SK-N-SH treated with all-trans-retinoic acid at 6 μM for 48 hours (cell line): ENCODE measurements around the gene PRX.

ENCODE experiments used
- ATAC-seq: fragments of 200-7000 bp; cut with Tn5 transposase; 3 replicates; pipeline ENCODE4 v1.9.1; 2020; ENCODE audit warnings: mild to moderate bottlenecking, moderate library complexity
- ARNTL ChIP-seq: fragments of 450-650 bp; formaldehyde crosslinking; IDR thresholded peaks from 2 replicates; pipeline ENCODE4 v1.5.0; 2020; ENCODE audit warnings: low read depth, mild to moderate bottlenecking, moderate library complexity, borderline replicate concordance
- BACH2 ChIP-seq: fragments of 250-450 bp; sonication (Bioruptor Pico); IDR thresholded peaks from 2 replicates; pipeline ENCODE4 v1.9.0; 2021; ENCODE audit warnings: mild to moderate bottlenecking, borderline replicate concordance
- CSDC2 ChIP-seq: fragments of 250-450 bp; sonication (Bioruptor Pico); IDR thresholded peaks from 2 replicates; pipeline ENCODE4 v1.5.0; 2020; ENCODE audit warnings: mild to moderate bottlenecking, moderate library complexity
- GLIS3 ChIP-seq: fragments of 250-450 bp; sonication (Bioruptor Pico); IDR thresholded peaks from 2 replicates; pipeline ENCODE4 v1.5.0; 2020; ENCODE audit warnings: mild to moderate bottlenecking, moderate library complexity
- ISL1 ChIP-seq: fragments of 250-450 bp; sonication (Bioruptor Pico); IDR thresholded peaks from 2 replicates; pipeline ENCODE4 v2.1.2; 2022; ENCODE audit warnings: mild to moderate bottlenecking, moderate library complexity
- OSR1 ChIP-seq: fragments of 250-450 bp; sonication (Bioruptor Pico); IDR thresholded peaks from 2 replicates; pipeline ENCODE4 v1.8.0; 2022; ENCODE audit warnings: moderate library complexity, mild to moderate bottlenecking, inconsistent platforms
- PPARA ChIP-seq: fragments of 250-450 bp; sonication (Bioruptor Pico); IDR thresholded peaks from 2 replicates; pipeline ENCODE4 v1.5.0; 2020; ENCODE audit warnings: mild to moderate bottlenecking, borderline replicate concordance
- RARB ChIP-seq: fragments of 250-450 bp; sonication (Bioruptor Pico); IDR thresholded peaks from 2 replicates; pipeline ENCODE4 v1.8.0; 2021; ENCODE audit warnings: mild to moderate bottlenecking, moderate library complexity
- SNAI2 ChIP-seq: fragments of 250-450 bp; sonication (Bioruptor Pico); IDR thresholded peaks from 2 replicates; pipeline ENCODE4 v1.5.0; 2020; ENCODE audit warnings: mild to moderate bottlenecking, moderate library complexity
- TCF4 ChIP-seq: fragments of 250-450 bp; sonication (Bioruptor Pico); IDR thresholded peaks from 2 replicates; pipeline ENCODE4 v1.8.0; 2021; ENCODE audit warnings: mild to moderate bottlenecking, moderate library complexity, borderline replicate concordance
- ZC3H10 ChIP-seq: fragments of 250-450 bp; sonication (Bioruptor Pico); IDR thresholded peaks from 2 replicates; pipeline ENCODE4 v1.5.1; 2021; ENCODE audit warnings: mild to moderate bottlenecking, moderate library complexity
- ZFP3 ChIP-seq: fragments of 250-450 bp; sonication (Bioruptor Pico); IDR thresholded peaks from 2 replicates; pipeline ENCODE4 v1.5.0; 2020; ENCODE audit warnings: mild to moderate bottlenecking, moderate library complexity
- ZFP30 ChIP-seq: fragments of 450-650 bp; formaldehyde crosslinking; IDR thresholded peaks from 2 replicates; pipeline ENCODE4 v1.5.0; 2022; ENCODE audit warnings: mild to moderate bottlenecking, moderate library complexity
- ZNF565 ChIP-seq: fragments of 450-650 bp; formaldehyde crosslinking; conservative IDR thresholded peaks from 2 replicates; pipeline ENCODE4 v1.5.0; 2020; ENCODE audit warnings: low read depth, mild to moderate bottlenecking, moderate library complexity
- ZNF70 ChIP-seq: fragments of 450-650 bp; formaldehyde crosslinking; IDR thresholded peaks from 2 replicates; pipeline ENCODE4 v1.5.0; 2020; ENCODE audit warnings: mild to moderate bottlenecking, moderate library complexity
- TF ChIP-seq, protein P1 (sequence below): fragments of 250-450 bp; sonication (Bioruptor Pico); IDR thresholded peaks from 2 replicates; pipeline ENCODE4 v1.5.1; 2021; ENCODE audit warnings: mild to moderate bottlenecking, moderate library complexity
- TF ChIP-seq, protein P2 (sequence below): fragments of 250-450 bp; sonication (Bioruptor Pico); IDR thresholded peaks from 2 replicates; pipeline ENCODE4 v1.5.1; 2020; ENCODE audit warnings: low read depth, mild to moderate bottlenecking, moderate library complexity
- TF ChIP-seq, protein P3 (sequence below): fragments of 250-450 bp; sonication (Bioruptor Pico); IDR thresholded peaks from 2 replicates; pipeline ENCODE4 v1.5.0; 2020; ENCODE audit warnings: mild to moderate bottlenecking, moderate library complexity
- TF ChIP-seq, protein P4 (sequence below): fragments of 250-450 bp; sonication (Bioruptor Pico); IDR thresholded peaks from 2 replicates; pipeline ENCODE4 v1.8.0; 2020; ENCODE audit warnings: mild to moderate bottlenecking, moderate library complexity, borderline replicate concordance

PRX gene

DNA sequence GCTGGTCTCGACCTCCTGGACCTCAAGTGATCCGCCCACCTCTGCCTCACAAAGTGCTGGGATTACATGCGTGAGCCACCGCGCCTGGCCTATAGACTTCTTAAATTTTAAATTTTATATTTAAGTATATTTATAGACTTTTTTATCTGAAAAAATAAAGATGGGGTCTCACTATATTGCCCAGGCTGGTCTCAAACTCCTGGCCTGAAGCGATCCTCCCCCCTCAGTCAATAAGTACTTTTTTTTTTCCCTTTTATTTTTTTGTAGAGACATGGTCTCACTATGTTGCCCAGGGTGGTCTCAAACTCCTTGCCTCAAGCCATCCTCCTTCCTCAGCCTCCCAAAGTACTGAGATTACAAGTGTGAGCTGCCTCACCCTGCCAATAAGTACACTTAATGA, 10.8 kb upstream of the PRX start:
- TF ChIP-seq GLIS3 (CRISPR knock-in tag) = no peak
- TF ChIP-seq, all 23 proteins: peak for 0
- ATAC-seq = no peak

DNA sequence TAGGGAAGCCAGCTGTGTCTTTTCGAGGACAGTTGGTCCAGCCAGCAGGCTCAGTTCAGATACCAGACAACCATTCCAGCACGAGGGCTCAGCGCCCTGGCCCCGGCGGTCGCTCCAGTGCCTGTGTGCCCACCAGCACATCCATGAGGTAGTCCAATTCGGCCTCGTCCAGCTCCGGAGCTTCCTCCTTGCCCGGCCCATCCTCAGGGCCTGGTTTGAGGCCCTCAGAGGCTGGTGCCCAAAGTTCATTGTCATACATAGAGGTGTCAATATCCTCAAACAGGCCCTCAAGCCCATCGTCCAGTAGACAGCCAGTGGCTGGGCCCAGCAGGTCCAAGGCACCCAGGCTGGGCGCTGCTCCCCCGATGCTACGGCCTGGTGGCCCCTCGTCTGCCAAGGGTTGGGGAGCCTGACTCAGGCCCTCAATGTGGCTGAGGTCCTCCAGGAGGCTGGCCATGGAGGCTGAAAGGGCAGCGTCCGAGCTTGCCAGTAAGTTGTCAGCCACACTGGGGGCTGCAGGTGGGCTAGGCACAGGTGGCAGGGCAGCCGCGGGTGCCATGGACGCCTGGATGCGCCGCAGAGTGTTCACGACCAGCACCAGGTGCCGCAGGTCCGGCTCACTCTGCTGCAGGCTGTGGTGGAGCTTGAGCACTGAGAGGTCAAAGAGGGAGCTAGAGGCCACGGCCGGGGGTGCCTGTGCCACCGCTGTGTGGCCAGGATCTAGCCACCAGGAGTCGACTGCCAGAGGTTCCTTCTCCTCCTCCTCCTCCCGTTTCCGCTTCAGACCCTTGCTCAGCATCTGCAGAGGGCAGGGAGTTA, 9.8 kb upstream of the PRX start:
- no peak for ATAC-seq
- no peak for TF ChIP-seq ZNF565 (CRISPR knock-in tag)

DNA sequence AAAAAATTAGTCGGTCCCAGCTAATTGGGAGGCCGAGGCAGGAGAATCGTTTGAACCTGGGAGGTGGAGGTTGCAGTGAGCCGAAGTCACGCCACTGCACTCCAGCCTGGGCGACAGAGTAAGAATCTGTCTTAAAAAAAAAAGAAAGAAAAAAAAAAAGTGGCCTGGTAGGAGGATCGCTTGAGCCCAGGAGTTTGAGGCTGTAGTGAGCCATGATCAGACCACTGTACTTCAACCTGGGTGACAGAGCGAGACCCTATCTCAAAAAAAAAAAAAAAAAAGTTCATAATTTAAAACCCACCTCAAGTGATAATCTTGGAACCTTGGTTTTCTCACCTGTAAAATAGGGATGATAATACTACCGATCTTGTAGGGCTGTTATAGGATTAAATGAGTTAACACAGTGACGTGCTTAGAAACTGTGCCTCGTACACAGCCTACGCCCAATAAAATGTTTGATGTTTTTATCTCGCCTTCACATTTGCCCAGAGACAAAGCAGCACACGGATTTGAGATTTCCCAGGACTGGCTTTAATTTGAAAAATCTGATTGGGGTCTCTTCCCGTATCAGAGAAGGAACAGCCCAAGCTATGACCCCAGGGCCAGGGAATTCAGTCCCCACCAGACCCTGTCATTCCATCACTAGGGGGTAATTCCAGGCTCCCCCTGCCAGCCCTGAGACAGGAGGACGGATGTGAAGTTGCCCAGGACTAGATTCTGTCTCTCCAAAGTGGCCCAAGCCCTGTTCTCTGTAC, 9.0 kb upstream of the PRX start:
- TF ChIP-seq RARB (no peak), ZNF70 (CRISPR knock-in tag) (no peak), PPARA (no peak), ZFP3 (CRISPR knock-in tag) (no peak), OSR1 (CRISPR knock-in tag) (no peak), TCF4 (no peak), ZFP30 (CRISPR knock-in tag) (no peak)
- TF ChIP-seq, protein P1, sequence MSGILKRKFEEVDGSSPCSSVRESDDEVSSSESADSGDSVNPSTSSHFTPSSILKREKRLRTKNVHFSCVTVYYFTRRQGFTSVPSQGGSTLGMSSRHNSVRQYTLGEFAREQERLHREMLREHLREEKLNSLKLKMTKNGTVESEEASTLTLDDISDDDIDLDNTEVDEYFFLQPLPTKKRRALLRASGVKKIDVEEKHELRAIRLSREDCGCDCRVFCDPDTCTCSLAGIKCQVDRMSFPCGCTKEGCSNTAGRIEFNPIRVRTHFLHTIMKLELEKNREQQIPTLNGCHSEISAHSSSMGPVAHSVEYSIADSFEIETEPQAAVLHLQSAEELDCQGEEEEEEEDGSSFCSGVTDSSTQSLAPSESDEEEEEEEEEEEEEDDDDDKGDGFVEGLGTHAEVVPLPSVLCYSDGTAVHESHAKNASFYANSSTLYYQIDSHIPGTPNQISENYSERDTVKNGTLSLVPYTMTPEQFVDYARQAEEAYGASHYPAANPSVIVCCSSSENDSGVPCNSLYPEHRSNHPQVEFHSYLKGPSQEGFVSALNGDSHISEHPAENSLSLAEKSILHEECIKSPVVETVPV = no peak
- TF ChIP-seq, protein P2, sequence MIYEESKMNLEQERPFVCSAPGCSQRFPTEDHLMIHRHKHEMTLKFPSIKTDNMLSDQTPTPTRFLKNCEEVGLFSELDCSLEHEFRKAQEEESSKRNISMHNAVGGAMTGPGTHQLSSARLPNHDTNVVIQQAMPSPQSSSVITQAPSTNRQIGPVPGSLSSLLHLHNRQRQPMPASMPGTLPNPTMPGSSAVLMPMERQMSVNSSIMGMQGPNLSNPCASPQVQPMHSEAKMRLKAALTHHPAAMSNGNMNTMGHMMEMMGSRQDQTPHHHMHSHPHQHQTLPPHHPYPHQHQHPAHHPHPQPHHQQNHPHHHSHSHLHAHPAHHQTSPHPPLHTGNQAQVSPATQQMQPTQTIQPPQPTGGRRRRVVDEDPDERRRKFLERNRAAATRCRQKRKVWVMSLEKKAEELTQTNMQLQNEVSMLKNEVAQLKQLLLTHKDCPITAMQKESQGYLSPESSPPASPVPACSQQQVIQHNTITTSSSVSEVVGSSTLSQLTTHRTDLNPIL (CRISPR knock-in tag) = no peak
- no peak for ATAC-seq

DNA sequence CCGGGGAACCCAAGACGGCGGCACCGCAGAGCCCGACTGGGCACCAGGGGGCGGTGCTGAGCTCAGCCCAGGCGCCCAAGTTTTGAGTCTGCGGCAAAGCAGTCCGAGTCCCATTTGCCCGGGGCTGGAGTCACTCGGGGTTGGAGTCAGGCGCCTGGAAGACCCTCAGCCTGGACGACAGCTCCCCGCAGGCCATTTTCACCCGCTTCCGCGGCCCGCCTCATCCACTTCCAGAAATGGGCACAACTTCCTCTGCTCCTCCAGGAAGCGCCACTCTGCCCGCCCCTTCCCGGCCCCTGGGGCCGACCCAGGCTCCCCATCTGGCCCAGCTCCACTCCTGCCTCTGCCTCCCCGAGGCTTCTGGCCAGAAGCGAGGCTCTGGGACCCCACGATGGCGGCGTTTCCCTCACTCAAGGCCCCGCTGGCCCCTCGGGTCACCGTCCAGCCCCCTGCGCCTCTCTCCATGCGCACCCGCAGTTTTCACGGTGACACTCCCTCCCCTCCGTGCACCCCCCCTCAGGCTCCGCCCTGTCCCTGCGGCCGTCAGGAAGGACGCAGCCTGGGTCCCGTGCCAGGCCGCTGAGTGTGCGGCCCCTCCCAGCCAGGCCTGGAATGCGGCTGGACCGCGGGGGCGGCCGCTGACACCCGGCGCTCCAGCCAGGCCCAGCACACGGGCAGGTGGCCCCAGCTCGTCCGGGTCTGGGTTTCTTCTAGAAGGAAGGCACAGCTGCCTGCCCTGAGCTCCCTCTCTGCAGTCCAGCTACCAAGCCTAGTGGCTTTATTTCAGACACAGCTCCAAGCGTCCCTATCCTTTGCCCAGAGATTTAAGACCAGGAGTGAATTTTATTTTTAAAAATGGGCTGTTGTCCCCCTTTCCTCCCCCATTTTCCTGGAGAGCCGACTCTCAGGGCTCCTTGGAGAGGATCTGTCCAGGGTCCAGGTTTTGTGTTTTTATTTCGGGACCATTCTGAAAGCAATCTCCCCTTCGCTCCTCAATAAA, 7.9 kb upstream of the PRX start:
- ATAC-seq = peak; percentile 74
- TF ChIP-seq RARB = no peak
- TF ChIP-seq, protein P3, sequence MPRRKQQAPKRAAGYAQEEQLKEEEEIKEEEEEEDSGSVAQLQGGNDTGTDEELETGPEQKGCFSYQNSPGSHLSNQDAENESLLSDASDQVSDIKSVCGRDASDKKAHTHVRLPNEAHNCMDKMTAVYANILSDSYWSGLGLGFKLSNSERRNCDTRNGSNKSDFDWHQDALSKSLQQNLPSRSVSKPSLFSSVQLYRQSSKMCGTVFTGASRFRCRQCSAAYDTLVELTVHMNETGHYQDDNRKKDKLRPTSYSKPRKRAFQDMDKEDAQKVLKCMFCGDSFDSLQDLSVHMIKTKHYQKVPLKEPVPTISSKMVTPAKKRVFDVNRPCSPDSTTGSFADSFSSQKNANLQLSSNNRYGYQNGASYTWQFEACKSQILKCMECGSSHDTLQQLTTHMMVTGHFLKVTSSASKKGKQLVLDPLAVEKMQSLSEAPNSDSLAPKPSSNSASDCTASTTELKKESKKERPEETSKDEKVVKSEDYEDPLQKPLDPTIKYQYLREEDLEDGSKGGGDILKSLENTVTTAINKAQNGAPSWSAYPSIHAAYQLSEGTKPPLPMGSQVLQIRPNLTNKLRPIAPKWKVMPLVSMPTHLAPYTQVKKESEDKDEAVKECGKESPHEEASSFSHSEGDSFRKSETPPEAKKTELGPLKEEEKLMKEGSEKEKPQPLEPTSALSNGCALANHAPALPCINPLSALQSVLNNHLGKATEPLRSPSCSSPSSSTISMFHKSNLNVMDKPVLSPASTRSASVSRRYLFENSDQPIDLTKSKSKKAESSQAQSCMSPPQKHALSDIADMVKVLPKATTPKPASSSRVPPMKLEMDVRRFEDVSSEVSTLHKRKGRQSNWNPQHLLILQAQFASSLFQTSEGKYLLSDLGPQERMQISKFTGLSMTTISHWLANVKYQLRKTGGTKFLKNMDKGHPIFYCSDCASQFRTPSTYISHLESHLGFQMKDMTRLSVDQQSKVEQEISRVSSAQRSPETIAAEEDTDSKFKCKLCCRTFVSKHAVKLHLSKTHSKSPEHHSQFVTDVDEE (CRISPR knock-in tag) = peak; percentile 86
- TF ChIP-seq TCF4 = peak; percentile 46
- TF ChIP-seq ISL1 = peak; percentile 20; the same call in 1 of the 2 replicates
- TF ChIP-seq BACH2 = no peak
- TF ChIP-seq ZFP30 (CRISPR knock-in tag) = no peak
- no peak for TF ChIP-seq ZC3H10 (CRISPR knock-in tag)
- TF ChIP-seq, protein P4, sequence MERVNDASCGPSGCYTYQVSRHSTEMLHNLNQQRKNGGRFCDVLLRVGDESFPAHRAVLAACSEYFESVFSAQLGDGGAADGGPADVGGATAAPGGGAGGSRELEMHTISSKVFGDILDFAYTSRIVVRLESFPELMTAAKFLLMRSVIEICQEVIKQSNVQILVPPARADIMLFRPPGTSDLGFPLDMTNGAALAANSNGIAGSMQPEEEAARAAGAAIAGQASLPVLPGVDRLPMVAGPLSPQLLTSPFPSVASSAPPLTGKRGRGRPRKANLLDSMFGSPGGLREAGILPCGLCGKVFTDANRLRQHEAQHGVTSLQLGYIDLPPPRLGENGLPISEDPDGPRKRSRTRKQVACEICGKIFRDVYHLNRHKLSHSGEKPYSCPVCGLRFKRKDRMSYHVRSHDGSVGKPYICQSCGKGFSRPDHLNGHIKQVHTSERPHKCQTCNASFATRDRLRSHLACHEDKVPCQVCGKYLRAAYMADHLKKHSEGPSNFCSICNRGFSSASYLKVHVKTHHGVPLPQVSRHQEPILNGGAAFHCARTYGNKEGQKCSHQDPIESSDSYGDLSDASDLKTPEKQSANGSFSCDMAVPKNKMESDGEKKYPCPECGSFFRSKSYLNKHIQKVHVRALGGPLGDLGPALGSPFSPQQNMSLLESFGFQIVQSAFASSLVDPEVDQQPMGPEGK (CRISPR knock-in tag) = peak; percentile 92
- peak; percentile 84; the same call in 1 of the 2 replicates for TF ChIP-seq SNAI2 (CRISPR knock-in tag)
- TF ChIP-seq CSDC2 (CRISPR knock-in tag) = no peak
- TF ChIP-seq OSR1 (CRISPR knock-in tag) = no peak
- no peak for TF ChIP-seq ZNF70 (CRISPR knock-in tag)
- 0 out of 2 replicates have a peak, but pooled peaks have one; percentile 58 for TF ChIP-seq GLIS3 (CRISPR knock-in tag)
- TF ChIP-seq ARNTL (CRISPR knock-in tag) = no peak
- TF ChIP-seq ZNF565 (CRISPR knock-in tag) = no peak
